GM13976 (cell line): Measurements from ENCODE around the gene POFUT1.

Experiments
- DNase-seq: peaks from one replicate; pipeline ENCODE4 v3.0.0; 2012; ENCODE audit warnings: low spot score
- CTCF ChIP-seq: IDR thresholded peaks from 2 replicates; pipeline ENCODE4 v1.5.1; 2012; ENCODE audit warnings: borderline replicate concordance, mild to moderate bottlenecking; ENCODE audit not compliant: insufficient read depth; ENCODE audit errors: extremely low read depth, missing control alignments, control extremely low read depth
- in situ Hi-C: fragments of 300-500 bp; cut with MboI; formaldehyde crosslinking; loops from one replicate; pipeline ENCODE4 v1.12.0; 2022; ENCODE audit warnings: low sequenced_read_pairs, mixed read lengths, inconsistent platforms; ENCODE audit not compliant: unreplicated experiment

Gene POFUT1

GRCh38 chr20:32230707-32231106, 23.0 kb downstream of the POFUT1 start:
- DNase-seq = no peak
- TF ChIP-seq CTCF = no peak
- in situ Hi-C loops = no loop called here

- DNase-seq = no peak
- in situ Hi-C loops = no loop called here
- no peak for TF ChIP-seq CTCF
These were observed 23.6 kb downstream of the POFUT1 start for GRCh38 chr20:32231245-32231644.

GRCh38 chr20:32231847-32232246, 24.2 kb downstream of the POFUT1 start:
- TF ChIP-seq CTCF = no peak
- peak; percentile 49 for DNase-seq
- in situ Hi-C loops = no loop called here

GRCh38 chr20:32232326-32232886, 24.7 kb downstream of the POFUT1 start:
- TF ChIP-seq CTCF = no peak
- no peak for DNase-seq
- in situ Hi-C loops = no loop called here

- no peak for TF ChIP-seq CTCF
- DNase-seq = no peak
- in situ Hi-C loops = no loop called here
These were observed 25.6 kb downstream of the POFUT1 start for GRCh38 chr20:32233286-32233685.

GRCh38 chr20:32234135-32234808, 26.6 kb downstream of the POFUT1 start:
- no peak for DNase-seq
- in situ Hi-C loops = no loop called here
- no peak for TF ChIP-seq CTCF
